Lung (tissue), 16 donors: ENCODE results near the gene C11orf97. TPM values are rescaled to one million over a fixed set of nuclear protein-coding genes. Genes with fewer than 3 reads are reported as not detected.
A peak's percentile ranks its signal among the peaks of the same experiment; 100 is the strongest.

ENCODE experiments used
- ATAC-seq: fragments of 200-7000 bp; cut with Tn5 transposase; one replicate; pipeline ENCODE4 v1.9.1; 2020; ENCODE audit warnings: moderate number of reproducible peaks; ENCODE audit not compliant: insufficient read depth, low FRiP score
- DNase-seq, 3 donors: peaks; one replicate each; pipeline ENCODE4 v3.0.0-alpha.2; 2013 to 2017
- H3K27ac ChIP-seq, 2 donors: one replicate each; pipeline ENCODE4 v1.5.1; 2013; ENCODE audit warnings: mild to moderate bottlenecking in 2 of 2, moderate library complexity in 2 of 2, control low read depth in 1 of 2, inconsistent platforms in 1 of 2, low read depth in 1 of 2, low read length in 1 of 2
- H3K27me3 ChIP-seq, 3 donors: one replicate each; pipeline ENCODE4 v1.5.1; 2013; ENCODE audit warnings: low read length in 2 of 3; ENCODE audit not compliant: control insufficient read depth in 3 of 3, insufficient read depth in 3 of 3
- H3K36me3 ChIP-seq, 4 donors: one replicate each; pipeline ENCODE4 v1.5.1; 2013; ENCODE audit warnings: low read length in 4 of 4, mild to moderate bottlenecking in 1 of 4, moderate library complexity in 1 of 4; ENCODE audit not compliant: control insufficient read depth in 4 of 4, insufficient read depth in 4 of 4
- H3K4me1 ChIP-seq, 5 donors: one replicate each; pipeline ENCODE4 v1.5.1; 2013; ENCODE audit warnings: low read length in 5 of 5, mild to moderate bottlenecking in 2 of 5, moderate library complexity in 1 of 5; ENCODE audit not compliant: control insufficient read depth in 5 of 5, insufficient read depth in 5 of 5
- H3K4me3 ChIP-seq: one replicate; pipeline ENCODE4 v1.5.1; 2013; ENCODE audit warnings: mild to moderate bottlenecking, control low read depth, moderate library complexity
- H3K9ac ChIP-seq, 2 donors: one replicate each; pipeline ENCODE4 v1.5.1; 2013; ENCODE audit warnings: low read length in 2 of 2, control low read depth in 1 of 2; ENCODE audit not compliant: insufficient read depth in 1 of 2
- H3K9me3 ChIP-seq, 4 donors: one replicate each; pipeline ENCODE4 v1.5.1; 2013; ENCODE audit warnings: low read length in 3 of 4, mild to moderate bottlenecking in 1 of 4, moderate library complexity in 1 of 4; ENCODE audit not compliant: control insufficient read depth in 4 of 4, insufficient read depth in 3 of 4
- WGBS, 2 donors: extraction: QIAGEN DNeasy Blood & Tissue Kit; methylation state at CpG; one replicate each; pipeline ENCODE4 v1.1.7; 2013; 5-methylcytosine and 5-hydroxymethylcytosine counted together
- long read RNA-seq, 5 donors: transcript quantifications; one replicate each; lab custom pipeline, GENCODE V29; 2026
- polyA plus RNA-seq, 2 donors: library from polyadenylated mRNA; stranded (reverse); fragments of 200-250 nt; gene quantifications; one replicate each; pipeline ENCODE4 v1.2.1, GENCODE V29; 2013
- total RNA-seq, 2 donors: library from RNA; depleted of rRNA in 1 of 2; stranded (reverse); fragments of >200 nt in 1 of 2; gene quantifications; one replicate each; pipeline ENCODE4 v1.2.1, GENCODE V29; 2014 to 2021
- TF ChIP-seq, protein P1 (sequence below): IDR thresholded peaks from 2 replicates; pipeline ENCODE4 v1.5.1; 2012; ENCODE audit warnings: mild to moderate bottlenecking; ENCODE audit errors: control extremely low read depth, extremely low read depth
- donor health status: control.
- donor health status: control.
- donor health status: Bipolar disorder and iron deficiency.
- donor health status: healthy.
- donor health status: DM: yes; HTN: yes; CAD: no.

C11orf97 gene, protein sequence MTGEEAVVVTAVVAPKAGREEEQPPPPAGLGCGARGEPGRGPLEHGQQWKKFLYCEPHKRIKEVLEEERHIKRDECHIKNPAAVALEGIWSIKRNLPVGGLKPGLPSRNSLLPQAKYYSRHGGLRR
- total RNA-seq: 10 to 100 TPM in 1 of 2 donors, 1 to 10 TPM in 1; 6.3 to 14.7 TPM
- polyA plus RNA-seq: 1 to 10 TPM; 4.1 to 7.4 TPM
- long read RNA-seq, donor 1, transcript C11orf97-201 (4 exons, 701 nt): major isoform, 8 of 8 reads
- long read RNA-seq, donor 1, partial matches to known transcripts: 0 of 8 reads
- long read RNA-seq, donor 1, other reads (novel, unspliced or antisense): 0 of 8 reads
- long read RNA-seq, donor 2, partial matches to known transcripts: 0 of 3 reads
- long read RNA-seq, donor 2, other reads (novel, unspliced or antisense): 0 of 3 reads
- long read RNA-seq, donor 3, partial matches to known transcripts: 0 of 3 reads
- long read RNA-seq, donor 3, other reads (novel, unspliced or antisense): 0 of 3 reads
- long read RNA-seq, donor 4: 0 reads
- long read RNA-seq, donor 5, transcript C11orf97-201 (4 exons, 701 nt): major isoform, 5 of 5 reads
- long read RNA-seq, donor 5, partial matches to known transcripts: 0 of 5 reads
- long read RNA-seq, donor 5, other reads (novel, unspliced or antisense): 0 of 5 reads

DNA sequence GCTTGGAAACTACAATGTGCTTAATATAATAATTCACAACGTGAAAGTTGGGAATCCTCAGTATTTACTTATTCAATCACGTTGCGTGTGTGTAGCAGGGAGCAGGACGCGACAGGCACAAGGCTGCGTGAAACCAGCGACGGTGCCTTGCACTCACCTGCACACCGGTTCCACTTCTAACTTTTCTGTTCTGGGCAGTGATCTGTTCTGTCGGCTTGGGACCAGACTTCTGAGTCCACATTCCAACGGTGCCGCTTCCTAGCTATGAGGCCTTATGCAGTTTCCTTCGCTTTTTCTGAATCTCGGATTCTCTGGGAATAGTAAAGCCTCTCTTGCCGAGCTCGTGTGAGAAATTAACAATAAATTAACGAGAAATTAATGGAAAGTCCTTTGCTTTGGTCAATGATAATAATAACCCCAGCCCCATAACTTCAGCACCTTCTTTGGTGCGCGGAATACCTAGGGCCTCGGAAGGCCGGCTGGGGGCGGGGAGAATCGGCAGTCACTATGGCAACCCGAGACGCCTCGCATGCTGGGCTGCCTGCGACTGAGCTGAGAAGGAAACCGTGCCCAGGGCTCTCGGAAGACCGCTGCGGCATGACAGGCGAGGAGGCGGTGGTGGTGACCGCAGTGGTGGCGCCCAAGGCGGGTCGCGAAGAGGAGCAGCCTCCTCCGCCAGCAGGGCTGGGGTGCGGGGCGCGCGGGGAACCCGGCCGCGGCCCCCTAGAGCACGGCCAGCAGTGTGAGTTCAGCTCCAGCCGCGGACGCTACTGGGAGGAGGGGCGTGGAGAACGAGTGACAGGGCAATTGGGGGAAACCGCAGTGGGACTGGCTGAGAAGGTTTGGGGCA lies at the start of gene C11orf97:
Gene C11orf97 (plus strand): TSS at position 530 of the 850 bp plus-strand sequence. CDS start 68 bp downstream, at position 598.
- no peak within 1 kb of the TSS for H3K27ac ChIP-seq
- H3K36me3 ChIP-seq: no peaks in the 10 kb centered on the region
- peak; percentile 87 for ATAC-seq
- H3K9me3 ChIP-seq: no peaks in the 10 kb centered on the region
- no peak within 1 kb of the TSS for H3K9ac ChIP-seq
- peaks cover 0 to 6% (median 3%) of the 10 kb centered on the region in 3 donors for H3K27me3 ChIP-seq
- H3K4me1 ChIP-seq: peaks cover 0 to 12% (median 0%) of the 10 kb centered on the region in 5 donors
- TF ChIP-seq, protein P1, sequence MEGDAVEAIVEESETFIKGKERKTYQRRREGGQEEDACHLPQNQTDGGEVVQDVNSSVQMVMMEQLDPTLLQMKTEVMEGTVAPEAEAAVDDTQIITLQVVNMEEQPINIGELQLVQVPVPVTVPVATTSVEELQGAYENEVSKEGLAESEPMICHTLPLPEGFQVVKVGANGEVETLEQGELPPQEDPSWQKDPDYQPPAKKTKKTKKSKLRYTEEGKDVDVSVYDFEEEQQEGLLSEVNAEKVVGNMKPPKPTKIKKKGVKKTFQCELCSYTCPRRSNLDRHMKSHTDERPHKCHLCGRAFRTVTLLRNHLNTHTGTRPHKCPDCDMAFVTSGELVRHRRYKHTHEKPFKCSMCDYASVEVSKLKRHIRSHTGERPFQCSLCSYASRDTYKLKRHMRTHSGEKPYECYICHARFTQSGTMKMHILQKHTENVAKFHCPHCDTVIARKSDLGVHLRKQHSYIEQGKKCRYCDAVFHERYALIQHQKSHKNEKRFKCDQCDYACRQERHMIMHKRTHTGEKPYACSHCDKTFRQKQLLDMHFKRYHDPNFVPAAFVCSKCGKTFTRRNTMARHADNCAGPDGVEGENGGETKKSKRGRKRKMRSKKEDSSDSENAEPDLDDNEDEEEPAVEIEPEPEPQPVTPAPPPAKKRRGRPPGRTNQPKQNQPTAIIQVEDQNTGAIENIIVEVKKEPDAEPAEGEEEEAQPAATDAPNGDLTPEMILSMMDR: no peak
- DNase-seq: peak; percentile 60 to 72 (median 68)
- 16 to 17% methylated on average over 53 of the region's 53 CpGs for WGBS, 2 donors
- H3K4me3 ChIP-seq: peak within 1 kb of the TSS; percentile 36

DNA sequence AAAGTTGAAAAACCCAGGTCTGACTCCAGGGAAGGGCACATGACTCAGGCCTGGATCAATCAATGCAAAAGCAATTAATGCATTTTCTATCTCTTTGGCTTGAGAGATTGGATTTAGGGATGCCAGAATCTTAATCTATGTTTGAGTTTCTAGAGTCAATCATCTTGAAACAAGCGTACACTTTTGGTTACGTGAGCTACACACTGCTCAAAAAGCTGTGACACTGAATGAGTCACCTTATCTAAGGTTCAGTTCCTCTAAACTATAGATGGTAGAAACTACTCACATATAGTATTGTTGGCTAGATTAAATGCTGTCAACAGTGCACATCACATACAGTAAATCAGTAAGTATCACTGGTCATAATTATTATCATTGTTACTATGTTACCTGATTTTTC lies 42.8 kb upstream of the C11orf97 start:
- H3K27me3 ChIP-seq: no peaks in the 10 kb centered on the region
- ATAC-seq (no peak), DNase-seq (no peak)
- peaks cover 9 to 31% (median 12%) of the 10 kb centered on the region in 4 donors for H3K36me3 ChIP-seq
- H3K9me3 ChIP-seq: no peaks in the 10 kb centered on the region
- 83 to 84% methylated on average over 2 of the region's 2 CpGs for WGBS, 2 donors
- H3K4me3 ChIP-seq: no peak overlapping the region
- TF ChIP-seq, protein P1: no peak
- H3K9ac ChIP-seq: no peak overlapping the region
- no peaks in the 10 kb centered on the region for H3K4me1 ChIP-seq
- H3K27ac ChIP-seq: no peak overlapping the region

DNA sequence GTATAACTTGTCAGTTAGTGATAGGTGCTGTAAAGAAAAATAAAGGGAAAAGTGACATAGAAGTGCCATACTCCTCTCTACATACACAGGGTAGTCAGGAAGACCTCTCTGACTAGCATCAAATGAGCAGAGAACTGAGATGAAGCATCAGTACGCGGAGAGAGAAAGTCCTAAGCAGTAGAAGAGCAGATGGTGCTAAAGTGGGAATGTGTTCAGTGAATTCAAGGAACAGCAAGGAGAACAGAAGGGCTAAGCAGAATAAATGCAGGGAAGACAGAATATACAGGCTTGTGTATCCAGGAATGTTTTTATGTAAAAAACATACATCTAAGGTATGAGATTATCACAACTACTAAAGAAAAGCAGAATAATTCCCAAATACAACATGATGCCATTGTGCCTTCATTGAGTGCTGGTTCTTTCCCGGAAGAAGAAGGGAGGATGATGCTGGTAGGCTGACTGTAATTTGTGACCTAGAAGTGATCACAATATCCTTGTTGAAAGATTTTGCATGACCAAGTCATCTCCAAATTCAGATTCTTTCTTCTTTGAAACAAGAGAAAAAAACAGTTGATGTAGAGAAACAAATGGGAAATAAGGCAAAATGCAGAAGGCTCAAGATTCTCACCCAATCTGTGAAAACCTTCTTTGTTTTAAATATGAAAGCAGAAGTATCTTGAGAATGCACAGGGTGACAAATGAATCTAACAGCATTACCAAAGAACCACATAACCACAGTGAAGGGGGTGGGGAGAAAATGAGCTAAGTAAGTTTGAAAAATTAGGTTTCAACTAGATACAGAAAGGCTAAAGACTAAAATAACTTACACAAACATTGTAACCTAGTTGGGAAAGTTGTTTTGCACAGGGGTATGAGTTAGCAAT lies 39.1 kb upstream of the C11orf97 start:
- Histone ChIP-seq H3K4me1 (no peaks in the 10 kb centered on the region), H3K9me3 (no peaks in the 10 kb centered on the region), H3K9ac (no peak overlapping the region), H3K36me3 (peaks cover 9 to 19% (median 11%) of the 10 kb centered on the region in 4 donors), H3K27ac (no peak overlapping the region), H3K27me3 (no peaks in the 10 kb centered on the region), H3K4me3 (no peak overlapping the region)
- TF ChIP-seq, protein P1: no peak
- DNase-seq (peak in 1 of 3 donors; percentile 3), ATAC-seq (no peak)
- 95 to 97% methylated on average over 3 of the region's 3 CpGs for WGBS, 2 donors
